Mucosa of gallbladder (tissue), 1 donor: ENCODE results near the gene NKTR. TPM values are rescaled to one million over a fixed set of nuclear protein-coding genes. Genes with fewer than 3 reads are reported as not detected.
A peak's percentile ranks its signal among the peaks of the same experiment; 100 is the strongest.

Source experiments
- DNase-seq: peaks from one replicate; pipeline ENCODE4 v3.0.0-alpha.2; 2020; ENCODE audit warnings: low spot score
- total RNA-seq: library from RNA; stranded (reverse); gene quantifications from one replicate; pipeline ENCODE4 v1.2.1, GENCODE V29; 2021
- donor health status: DM: no; HTN: no; CAD: no.

Gene NKTR
- total RNA-seq, 1 donor from 2014 or later, result 55.5 TPM

DNA sequence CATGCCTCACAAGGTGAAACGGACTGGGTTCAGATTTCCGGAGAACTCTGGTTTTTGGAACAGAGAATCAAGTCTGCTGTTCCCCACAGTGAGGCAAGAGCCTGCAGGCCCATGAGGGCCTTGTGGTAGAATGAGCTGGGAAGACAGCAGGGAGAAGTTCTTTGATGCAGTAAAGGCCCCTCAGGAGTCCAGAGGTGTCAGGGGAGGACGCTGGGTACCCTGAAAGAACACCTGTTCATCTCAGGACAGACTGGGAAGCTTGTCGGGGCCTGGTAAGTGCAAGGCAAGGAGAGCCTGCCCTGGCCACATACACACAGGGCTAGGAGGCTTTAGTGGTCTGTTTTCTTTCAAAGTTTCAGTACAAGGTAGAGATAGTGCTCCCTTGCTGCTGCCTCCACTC lies 49.3 kb downstream of the NKTR start:
- DNase-seq, result no peak

DNA sequence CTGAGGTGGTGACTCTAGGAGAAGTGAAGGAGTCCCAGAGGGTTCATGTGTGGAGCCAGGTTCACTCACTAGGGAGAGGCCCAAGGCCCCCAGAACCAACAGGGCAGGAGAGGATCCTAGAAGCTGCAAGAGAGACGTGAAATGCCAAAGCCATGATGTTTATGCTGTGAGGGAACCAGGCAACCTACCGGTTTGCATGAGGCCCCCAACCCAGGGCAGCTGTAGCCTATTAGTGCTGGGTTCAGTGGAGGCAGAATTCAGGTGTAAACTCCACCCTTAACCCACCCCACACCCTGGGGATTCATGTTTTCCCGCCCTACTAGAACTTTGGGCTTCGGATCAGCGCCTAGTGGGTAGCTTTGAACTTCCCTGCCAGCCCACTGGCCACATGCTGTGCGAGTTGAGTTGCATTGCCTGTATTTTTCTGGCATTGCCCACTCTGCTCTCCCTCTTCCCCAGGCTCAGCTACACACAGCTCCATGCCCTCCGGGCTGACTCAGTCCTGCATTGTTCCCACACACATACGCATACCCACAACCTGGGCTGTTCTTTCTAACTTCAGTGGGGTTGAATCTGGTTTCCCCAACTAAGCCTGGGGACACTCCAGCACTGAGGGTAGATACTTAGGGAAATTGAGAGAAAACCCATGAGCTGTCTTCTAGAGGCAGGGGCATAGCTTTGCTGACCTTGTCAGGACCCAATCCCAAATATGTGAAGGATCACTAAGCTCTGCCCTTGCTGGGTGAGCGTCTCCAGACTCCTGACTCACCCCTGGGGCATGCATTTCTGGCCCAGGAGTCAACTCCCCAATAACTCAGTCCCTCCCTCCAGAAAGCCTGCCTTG lies 51.0 kb downstream of the NKTR start:
- no peak for DNase-seq

- DNase-seq, result no peak
Observed at GRCh38 chr3:42652251-42652610, 51.7 kb downstream of the NKTR start.

DNA sequence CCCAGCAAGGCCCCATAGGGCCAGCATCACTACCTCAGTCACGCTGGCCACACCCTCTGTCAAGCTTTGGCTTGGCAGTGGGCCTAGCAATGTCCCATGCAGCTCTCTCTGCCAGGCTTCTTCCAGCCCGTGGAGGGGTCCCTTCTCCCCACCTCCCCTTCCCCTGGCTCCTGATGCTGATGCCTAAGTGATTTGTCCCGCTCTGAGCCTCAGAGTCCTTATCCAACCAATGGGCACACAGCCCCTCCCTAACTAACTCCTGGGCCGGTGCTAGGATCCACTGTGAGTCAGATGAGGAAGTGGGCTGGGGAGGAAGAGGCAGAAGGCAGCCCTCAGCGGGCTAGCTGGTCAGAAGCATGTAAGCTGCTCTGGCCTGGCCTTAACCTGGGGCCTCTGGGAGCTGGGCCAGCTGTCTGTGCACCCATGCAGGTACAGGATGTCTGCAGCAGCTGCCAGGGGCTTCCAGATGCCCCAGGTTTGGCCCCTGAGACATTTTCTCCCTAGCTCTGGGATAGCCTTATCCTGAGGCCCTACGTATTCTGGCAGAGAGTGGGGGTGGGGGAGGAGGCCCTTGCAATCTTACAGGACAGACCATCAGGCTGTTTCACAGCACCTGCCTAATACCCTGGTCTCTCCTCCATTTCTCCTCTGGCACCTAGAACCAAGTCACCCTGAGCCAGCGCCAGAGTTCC lies 52.3 kb downstream of the NKTR start:
- DNase-seq, result peak; percentile 68

DNA sequence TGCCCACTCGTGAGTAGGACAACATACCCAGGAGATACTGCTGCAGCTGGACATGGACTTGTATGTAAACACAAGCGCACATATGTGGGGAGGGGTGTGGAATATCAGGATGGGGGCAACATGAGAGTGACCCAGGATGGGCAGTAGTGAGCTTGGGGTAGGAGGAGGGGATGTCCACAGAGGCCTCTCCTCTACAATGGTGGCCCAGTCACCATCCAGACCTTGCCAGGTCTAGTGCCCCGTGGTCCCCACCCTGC lies 52.7 kb downstream of the NKTR start:
- no peak for DNase-seq

- no peak for DNase-seq
Observed at GRCh38 chr3:42653560-42654330, 53.3 kb downstream of the NKTR start, which contains the start of gene ZBTB47. Gene ZBTB47 (plus strand): TSS chr3:42653697. CDS start chr3:42658356, 4,659 bp downstream.

DNA sequence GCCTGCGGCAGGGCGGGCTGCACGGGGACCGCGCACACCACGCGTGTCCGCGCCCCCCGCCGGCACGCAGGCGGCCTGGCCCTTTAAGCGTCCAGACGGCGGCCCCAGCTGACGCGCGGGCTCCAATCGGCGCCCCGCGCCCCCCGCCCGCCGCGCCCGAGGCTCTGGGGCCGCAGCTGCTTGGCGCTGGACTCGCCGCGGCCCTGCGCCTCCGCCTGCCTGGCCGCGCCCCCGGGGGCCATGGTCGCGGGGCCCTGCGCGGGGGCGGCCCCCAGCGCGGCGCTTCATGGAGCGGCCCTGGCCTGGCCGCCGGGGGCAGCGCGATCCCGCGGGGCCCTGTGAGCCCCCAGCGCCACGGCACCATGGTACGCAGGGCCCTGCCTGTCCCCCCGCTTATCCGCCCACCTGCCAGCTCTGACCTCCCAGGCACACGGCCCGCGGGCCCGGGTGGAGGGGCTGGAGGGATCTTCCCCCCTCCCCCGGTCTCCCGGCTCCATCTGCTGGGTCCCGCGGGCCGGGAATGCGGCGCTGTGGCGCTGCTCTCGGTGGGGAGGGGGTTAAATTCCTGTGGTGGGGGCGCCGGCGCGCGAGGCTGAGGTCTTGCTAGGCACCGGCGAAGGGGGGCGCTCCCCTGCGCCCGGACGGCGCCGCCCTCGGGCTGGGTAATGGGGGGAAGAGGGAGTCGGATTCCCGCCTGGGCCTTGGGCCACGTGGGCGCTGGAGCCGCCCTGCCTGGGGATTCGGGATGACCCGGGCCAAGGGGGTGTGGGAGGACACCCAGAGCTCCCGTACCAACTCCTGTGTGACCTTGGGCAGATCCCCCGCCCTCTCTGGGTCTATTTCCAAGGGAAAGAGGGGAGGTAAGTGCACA lies 54.1 kb downstream of the NKTR start:
- DNase-seq, result no peak

DNA sequence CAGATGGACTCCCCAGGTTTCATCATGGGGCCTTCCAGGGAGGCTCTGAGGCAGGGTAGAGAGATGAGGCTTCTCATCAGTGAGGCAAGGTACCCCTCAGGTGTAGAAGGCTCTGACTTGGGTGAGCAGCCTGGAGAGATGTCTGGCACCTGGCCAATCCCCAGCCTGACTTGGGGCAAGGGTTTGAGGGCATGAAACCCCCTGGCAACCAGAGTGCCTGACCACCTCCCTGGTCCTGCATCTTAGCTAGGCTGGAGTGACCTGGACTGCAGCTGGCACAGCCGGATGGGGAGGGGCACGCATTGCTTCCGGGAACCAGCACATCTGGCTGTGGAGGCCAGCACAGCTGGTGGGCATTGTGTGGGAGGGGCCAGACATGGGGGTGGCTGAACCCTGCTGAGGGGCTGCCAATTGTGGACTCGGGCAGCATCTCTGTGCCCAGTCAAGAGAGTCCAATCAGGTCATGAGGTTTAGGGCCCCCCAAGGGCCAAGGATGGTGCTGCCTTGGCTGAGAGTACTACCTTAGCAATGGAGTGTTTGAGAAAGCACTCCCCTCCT lies 54.9 kb downstream of the NKTR start:
- DNase-seq, result no peak

GRCh38 chr3:42655980-42656679 lies 55.6 kb downstream of the NKTR start:
- no peak for DNase-seq

- no peak for DNase-seq
Observed at GRCh38 chr3:42656680-42657610, 56.5 kb downstream of the NKTR start.

DNA sequence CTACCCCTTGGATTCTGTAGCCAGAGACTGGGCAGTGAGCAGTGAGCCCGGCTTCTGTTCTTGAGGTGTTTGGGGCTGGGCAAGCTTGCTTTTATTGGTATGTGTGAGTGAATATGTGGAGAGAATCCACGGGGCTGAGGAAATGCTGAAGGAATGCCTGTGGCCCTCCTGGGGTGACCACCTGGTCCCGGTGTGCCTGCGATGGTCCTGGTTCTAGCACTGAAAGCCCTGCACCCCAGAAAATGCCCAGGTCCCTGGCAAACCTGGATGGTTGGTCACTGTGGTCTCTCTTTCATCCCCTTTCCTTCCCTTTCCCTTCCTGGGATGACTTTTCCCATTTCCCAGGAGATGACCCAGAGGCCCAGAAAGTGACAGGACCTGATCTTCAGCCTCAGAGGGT lies 57.2 kb downstream of the NKTR start:
- DNase-seq, result no peak

GRCh38 chr3:42658091-42658770 lies 57.7 kb downstream of the NKTR start:
- DNase-seq, result no peak

- DNase-seq, result no peak
Observed at GRCh38 chr3:42658771-42659390, 58.4 kb downstream of the NKTR start.

DNA sequence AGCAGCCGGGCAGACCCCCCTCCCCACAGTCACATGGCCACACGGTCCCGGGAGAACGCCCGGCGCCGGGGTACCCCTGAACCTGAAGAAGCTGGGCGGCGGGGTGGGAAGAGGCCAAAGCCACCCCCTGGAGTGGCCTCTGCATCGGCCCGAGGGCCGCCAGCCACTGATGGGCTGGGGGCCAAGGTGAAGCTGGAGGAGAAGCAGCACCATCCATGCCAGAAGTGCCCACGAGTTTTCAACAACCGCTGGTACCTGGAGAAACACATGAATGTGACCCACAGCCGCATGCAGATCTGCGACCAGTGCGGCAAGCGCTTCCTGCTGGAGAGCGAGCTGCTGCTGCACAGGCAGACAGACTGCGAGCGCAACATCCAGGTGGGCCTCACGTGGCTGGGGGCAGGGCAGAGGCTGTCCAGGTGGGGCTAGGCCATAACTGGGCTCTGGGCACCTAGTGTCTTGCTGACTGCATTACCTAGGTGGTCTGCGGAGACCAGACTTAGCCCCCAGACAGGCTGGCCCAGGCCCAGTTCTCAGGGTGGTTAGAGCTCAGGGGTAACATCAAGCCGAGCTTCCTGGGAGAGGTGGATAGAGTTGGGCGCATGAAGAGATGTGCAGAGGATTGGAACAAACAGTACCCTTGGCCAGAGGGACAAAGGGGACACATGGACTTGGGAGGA lies 59.1 kb downstream of the NKTR start:
- DNase-seq, result no peak

DNA sequence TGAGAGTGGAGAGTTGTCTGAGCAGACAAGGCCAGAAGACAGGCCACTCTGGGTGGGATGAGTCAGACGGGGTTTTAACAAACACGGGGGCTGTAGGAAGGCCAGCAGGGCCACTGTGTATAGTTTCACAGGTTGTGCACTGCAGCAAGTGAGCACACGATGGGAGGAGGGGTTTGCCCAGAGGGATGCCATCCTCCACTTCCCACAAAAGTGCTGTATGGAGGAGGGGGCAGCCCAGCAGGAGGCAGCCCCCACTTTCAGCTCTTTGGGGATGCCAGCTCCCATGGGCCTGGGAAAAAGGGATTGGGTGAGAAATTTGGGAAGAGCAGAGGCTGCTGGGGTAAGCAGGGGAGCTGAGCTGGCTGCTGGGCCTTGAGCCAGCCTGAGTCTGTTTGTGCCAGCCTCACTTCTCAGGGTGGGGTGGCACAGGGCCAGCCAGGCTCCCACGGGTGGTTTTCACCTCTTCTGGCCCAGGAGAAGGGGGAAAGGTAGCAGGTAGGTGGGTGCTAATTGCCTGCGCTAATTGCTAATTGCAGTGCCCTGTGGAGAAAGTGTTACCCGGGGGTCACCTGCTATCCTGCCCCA lies 59.7 kb downstream of the NKTR start:
- DNase-seq, result no peak

- no peak for DNase-seq
Observed at GRCh38 chr3:42660898-42661297, 60.4 kb downstream of the NKTR start.

DNA sequence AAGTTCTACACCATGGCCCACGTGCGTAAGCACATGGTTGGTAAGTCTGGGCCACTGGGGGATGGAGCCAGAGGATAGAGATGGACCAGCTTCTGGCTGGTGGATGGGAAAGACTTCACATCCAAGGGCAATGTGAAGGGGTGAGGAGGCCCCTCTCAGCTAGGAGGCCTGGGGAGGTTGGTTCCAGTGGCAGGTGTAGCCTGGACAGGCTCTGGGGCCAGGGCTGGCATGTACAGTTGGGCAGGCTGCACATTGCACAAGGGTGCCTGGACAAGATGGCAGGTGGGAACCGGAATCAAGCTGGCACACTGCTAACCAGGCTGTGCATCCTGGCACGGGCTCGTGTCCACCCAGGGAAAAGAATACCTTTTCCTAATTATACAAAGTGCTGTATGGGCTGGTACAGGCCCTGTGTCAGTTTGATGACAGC lies 61.1 kb downstream of the NKTR start:
- DNase-seq, result no peak
